HG03460 (cell line): ENCODE data around the gene DCC.

Experiments
- ATAC-seq: cut with Tn5 transposase; IDR thresholded peaks from one replicate; pipeline ENCODE4 v1.9.1; 2021; ENCODE audit not compliant: unreplicated experiment

Gene DCC

GRCh38 chr18:53025247-53025646 is 685.2 kb downstream of the DCC start:
- no peak for ATAC-seq

GRCh38 chr18:53028565-53028964 is 688.6 kb downstream of the DCC start:
- ATAC-seq: no peak

- ATAC-seq: no peak
Observed at GRCh38 chr18:53033128-53033527, 693.1 kb downstream of the DCC start.

- ATAC-seq: no peak
Observed at GRCh38 chr18:53038608-53039007, 698.6 kb downstream of the DCC start.

- ATAC-seq: no peak
Observed at GRCh38 chr18:53040286-53040685, 700.3 kb downstream of the DCC start.

GRCh38 chr18:53056064-53056463 is 716.1 kb downstream of the DCC start:
- ATAC-seq: no peak

GRCh38 chr18:53070788-53071187 is 730.8 kb downstream of the DCC start:
- ATAC-seq: no peak

GRCh38 chr18:53080687-53081086 is 740.7 kb downstream of the DCC start:
- no peak for ATAC-seq

GRCh38 chr18:53093636-53094035 is 753.6 kb downstream of the DCC start:
- no peak for ATAC-seq

- no peak for ATAC-seq
Observed at GRCh38 chr18:53101536-53102105, 761.6 kb downstream of the DCC start.

- no peak for ATAC-seq
Observed at GRCh38 chr18:53114441-53114840, 774.4 kb downstream of the DCC start.

GRCh38 chr18:53115876-53116585 is 776.0 kb downstream of the DCC start:
- no peak for ATAC-seq

- no peak for ATAC-seq
Observed at GRCh38 chr18:53117851-53118250, 777.9 kb downstream of the DCC start.

- ATAC-seq: no peak
Observed at GRCh38 chr18:53126210-53126609, 786.2 kb downstream of the DCC start.

GRCh38 chr18:53131001-53131400 is 791.0 kb downstream of the DCC start:
- no peak for ATAC-seq

- no peak for ATAC-seq
Observed at GRCh38 chr18:53134711-53135110, 794.7 kb downstream of the DCC start.

- no peak for ATAC-seq
Observed at GRCh38 chr18:53135654-53136053, 795.7 kb downstream of the DCC start.

- ATAC-seq: no peak
Observed at GRCh38 chr18:53139746-53140500, 799.9 kb downstream of the DCC start.

- ATAC-seq: no peak
Observed at GRCh38 chr18:53142005-53142404, 802.0 kb downstream of the DCC start.

- ATAC-seq: no peak
Observed at GRCh38 chr18:53147472-53147871, 807.5 kb downstream of the DCC start.

GRCh38 chr18:53148123-53148522 is 808.1 kb downstream of the DCC start:
- no peak for ATAC-seq

- ATAC-seq: no peak
Observed at GRCh38 chr18:53152476-53152875, 812.5 kb downstream of the DCC start.
